Measurements from ENCODE around the gene WDFY4.

WDFY4 gene

DNA sequence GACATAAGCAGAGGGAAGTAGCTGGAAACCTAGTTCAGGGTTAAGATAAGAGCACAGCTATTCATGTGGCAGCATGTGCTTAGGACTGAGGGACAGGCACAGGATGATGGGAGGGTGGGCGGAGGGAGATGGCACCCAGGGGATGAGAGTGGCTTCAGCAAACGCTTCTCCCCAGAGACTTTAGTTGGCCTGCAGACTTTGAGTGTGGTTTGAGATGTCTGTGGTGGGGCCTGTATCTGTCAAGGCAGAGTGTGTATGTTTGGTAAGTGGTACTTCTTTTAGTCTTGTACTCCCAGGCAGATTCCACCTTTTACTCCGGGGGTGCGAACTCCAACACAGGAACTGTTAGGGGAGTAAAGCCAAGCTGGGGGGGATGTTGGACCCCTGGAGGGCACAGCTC is 88.9 kb downstream of the WDFY4 start:
- DNase-seq: no peak

DNA sequence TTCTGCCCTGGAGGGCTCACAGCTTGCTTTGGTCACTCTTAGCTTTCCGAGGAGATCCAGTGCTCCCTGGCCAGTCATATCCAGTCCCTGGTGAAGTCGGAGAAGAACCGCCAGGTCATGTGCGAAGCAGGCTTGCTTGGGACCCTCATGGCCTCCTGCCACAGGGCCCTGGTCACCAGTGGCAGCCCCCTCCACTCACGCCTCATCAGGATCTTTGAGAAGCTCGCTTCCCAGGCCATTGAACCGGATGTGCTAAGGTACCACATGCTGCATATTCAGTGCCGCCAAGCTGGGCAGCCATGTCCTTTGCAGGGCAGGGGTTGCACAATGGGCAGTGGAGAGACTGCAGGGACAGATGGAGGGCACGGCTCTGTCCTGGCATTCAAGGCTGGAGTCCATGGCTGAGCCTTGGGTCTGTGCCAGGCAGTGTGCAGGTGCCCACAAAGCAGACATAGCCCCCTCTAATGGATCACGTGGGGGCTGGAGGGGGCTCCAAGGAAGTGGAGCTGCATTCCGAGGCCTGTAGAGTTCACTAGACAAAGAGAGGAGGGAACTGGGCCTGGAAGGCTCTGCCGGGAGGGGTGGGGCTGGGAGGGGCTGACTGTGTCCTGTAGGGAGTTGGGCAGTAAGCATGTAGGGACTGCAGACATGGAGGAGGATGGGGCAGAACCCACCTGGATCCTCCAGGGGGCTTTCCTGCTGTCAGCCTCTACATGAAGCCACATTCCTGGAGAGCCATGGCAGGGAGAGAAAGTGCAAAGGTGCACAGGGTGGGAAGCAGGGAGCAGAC is 89.9 kb downstream of the WDFY4 start:
- DNase-seq: no peak

DNA sequence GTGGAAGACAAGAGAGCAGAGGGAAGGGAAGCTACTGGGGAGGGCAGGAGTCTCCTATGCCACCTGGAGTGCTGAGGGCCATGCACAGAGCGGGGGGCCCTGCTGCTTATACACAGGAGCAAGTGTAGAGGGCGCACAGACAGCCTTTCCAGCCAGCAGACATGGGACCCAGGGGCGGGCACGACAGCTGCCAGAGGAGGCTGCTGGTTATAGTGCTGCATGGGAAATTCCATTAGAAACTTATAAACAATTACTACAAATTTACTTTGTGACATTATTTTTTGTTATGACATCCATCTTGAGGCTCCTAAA is 90.5 kb downstream of the WDFY4 start:
- no peak for DNase-seq

DNA sequence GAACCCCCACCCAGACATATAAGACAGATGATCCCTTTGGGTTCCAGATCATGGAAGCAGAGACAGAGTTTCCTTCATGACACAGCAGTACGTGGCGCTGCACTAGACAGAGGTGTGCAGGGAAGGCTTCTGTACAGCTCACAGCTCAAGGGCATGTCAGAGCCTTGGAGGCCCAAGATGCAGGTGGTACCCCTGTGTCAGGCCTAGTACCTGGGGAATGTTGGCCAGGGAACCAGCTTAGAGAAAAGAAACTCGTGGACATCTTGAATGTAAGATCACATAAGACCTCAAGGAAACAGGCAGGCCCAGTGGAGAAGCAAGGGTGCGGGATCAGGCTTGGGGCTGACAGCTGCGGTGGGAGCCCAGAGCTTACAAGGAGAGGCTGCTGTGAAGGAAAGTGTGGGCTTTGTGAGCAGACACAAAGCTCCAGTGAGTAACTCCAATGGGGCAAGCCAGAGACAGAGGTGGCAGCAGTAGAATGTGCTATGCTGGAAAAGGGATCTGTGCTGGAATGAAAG is 91.4 kb downstream of the WDFY4 start:
- DNase-seq: no peak

DNA sequence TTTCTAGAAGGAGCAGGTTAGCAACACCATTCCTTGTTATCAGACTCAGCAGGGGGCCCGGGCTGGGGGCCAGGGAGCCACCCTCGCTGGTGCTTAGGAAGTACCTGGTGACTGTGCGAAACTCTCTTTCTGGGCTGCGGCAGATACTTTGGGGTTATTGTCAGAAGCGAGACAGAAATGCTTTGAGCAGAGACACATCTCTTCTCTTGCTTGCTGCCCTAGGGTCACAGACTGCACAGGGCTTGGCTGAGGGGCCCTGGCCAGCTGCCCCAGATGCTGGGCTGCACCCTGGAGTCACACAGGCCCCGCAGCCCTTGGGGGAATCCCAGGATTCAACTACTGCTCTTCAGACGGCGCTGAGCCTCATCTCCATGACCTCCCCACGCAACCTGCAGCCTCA is 91.9 kb downstream of the WDFY4 start:
- no peak for DNase-seq

DNA sequence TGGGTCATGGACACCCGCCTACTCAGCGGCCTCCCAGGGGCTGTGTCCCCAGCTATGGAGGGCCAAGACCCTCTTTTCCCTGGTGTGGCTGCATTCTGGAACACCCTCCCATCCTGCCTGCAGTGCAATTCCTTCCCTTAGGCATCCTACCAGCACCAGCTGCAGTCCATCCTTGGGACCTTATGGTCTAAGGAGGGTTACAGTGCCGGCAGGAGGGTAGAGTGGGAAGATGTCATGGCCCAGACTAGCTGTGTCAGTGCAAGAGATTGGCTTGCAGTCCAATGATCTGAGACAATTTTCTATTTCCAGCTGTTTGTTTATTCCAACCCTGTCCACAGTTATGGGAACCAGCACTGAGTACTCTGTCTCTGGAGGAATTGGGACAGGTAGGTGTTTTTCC is 92.4 kb downstream of the WDFY4 start:
- no peak for DNase-seq

DNA sequence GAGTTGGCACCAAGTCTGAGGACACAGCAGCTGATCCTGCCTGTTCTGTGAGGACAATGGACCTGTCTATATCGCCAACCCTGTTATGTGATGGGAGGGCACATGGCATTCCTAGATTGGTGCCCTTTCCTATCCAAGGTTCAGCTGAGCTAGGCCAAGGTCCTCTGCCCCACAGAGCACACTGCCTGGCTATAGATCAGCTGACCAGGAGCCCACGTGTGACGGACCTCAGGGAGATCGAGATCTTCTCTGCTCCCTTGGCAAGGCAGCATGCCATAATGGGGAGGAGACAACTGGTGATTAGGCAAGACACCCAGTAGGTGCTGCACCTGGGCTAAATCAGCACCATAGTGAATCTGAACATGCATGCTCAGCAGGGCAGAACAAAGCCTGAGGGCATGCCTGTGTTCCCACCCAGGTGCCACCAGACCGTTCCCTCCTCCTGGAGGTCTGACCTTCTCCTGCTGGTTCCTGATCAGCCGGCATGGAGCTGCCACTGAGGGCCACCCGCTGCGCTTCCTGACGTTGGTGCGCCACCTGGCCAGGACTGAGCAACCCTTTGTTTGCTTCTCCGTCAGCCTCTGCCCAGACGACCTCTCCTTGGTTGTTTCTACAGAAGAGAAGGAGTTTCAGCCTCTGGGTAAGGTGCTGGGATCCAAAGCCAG is 93.7 kb downstream of the WDFY4 start:
- DNase-seq: no peak

DNA sequence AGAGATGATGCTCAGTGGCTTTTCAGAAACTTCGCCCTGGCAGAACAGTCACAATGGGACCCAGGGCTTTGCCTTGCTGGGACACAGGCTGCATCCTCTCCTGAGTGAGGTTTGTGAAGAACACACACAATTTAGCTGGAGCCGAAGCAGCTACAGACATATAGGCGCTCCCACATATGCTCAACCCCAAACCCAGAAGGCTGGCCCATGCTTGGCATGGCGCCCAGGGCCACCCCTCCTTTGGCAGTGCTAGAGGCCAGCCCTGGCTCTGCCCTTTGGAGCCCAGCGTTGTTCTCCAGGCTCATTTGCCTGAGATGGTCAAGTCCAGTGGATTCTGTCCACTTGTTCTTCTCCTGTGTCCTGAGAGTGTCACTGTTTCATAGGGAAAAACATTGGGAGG is 94.4 kb downstream of the WDFY4 start:
- no peak for DNase-seq

DNA sequence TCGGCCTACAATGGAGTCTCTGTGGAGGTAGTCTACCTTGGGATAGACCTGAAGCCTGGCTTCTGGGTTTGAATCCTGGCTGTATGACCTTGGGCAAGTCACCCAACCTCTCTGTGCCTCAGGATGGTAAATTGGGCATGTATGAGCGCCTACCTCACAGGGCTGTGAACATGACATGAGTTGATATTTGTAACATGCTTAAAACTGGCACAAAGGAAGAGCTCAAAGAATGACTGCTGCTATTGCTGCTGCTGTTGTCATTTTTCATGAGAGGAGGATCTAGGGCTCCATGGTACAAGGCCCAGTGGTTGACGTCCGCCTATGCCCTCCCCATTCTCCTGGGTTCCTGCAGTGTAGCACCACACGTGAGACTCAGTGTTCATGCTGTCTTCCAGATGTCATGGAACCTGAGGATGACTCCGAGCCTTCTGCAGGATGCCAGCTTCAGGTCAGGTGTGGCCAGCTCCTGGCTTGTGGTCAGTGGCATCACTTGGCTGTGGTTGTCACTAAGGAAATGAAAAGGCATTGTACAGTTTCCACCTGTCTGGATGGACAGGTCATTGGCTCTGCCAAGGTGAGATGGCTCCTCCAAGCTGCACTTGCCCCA is 95.0 kb downstream of the WDFY4 start:
- no peak for DNase-seq

DNA sequence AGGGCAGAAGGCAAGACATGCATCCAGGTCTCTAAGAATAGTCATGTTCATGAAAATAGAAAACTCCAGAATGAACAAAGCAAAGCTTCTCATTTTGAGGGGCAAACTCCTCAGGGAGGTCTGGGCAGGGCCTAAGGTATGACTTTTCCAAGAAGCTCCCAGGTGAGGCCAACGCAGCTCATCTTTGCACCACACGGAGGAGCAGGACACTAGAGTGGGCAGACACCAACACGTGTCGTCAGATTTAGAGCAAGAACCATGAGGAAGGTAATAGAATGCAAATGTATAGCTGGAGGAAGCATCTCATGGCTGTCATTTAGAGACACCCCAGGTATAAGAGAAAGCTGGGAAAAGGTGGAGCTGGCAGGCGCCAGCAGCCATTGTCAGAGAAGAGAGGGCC is 95.7 kb downstream of the WDFY4 start:
- DNase-seq: no peak

DNA sequence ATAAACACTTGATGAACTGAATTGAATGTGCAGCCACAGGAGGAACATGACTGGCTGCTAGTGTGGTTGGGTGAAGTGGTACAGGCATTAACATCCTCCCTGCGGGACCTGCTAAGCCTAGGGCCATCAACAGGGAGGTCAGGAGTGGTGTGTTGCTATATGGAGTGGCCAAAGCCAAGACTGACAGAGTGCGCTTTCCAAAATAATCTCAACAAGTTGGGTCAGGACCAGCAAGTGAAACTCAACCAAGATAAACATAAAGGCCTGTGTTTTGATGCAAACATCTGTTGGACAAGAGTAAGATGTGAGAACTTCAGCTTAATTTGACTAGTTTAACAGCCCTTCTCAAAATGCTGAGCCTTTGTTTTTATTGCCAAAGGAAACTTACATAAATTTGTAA is 97.7 kb downstream of the WDFY4 start:
- DNase-seq: no peak

DNA sequence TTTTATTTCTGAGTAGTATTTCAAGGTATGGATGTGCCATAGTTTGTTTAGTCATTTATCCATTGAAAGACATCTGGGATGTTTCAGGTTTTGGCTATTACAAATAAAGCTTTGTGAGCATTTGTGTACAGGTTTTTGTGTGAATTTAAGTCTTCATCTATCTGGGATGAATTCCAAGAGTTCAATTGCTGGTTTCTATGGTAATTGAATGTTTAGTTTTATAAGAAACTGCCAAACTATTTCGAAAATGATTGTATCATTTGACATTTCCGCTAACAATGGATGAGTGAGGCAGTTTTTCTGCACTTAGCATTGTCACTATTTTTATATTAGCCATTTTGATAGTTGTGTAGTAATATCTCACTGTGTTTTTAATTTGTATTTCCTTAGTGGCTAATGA is 99.4 kb downstream of the WDFY4 start:
- DNase-seq: no peak

DNA sequence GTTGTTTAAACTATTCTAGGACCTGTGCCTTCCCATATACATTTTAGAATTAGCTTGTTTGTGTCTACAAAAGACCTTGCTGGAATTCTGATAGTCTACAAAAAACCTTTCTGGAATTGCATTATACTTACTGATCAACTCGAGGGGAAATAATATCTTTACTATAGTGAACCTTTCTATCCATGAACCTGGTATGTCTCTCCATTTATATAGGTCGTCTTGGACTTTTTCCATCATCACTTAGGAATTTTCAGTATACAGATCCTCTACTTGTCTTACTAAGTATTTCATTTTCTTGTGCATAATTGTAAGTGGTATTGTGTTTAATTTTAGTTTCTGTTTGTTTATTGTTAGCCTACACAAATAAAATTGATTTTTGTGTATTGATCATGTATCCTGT is 101.1 kb downstream of the WDFY4 start:
- no peak for DNase-seq

DNA sequence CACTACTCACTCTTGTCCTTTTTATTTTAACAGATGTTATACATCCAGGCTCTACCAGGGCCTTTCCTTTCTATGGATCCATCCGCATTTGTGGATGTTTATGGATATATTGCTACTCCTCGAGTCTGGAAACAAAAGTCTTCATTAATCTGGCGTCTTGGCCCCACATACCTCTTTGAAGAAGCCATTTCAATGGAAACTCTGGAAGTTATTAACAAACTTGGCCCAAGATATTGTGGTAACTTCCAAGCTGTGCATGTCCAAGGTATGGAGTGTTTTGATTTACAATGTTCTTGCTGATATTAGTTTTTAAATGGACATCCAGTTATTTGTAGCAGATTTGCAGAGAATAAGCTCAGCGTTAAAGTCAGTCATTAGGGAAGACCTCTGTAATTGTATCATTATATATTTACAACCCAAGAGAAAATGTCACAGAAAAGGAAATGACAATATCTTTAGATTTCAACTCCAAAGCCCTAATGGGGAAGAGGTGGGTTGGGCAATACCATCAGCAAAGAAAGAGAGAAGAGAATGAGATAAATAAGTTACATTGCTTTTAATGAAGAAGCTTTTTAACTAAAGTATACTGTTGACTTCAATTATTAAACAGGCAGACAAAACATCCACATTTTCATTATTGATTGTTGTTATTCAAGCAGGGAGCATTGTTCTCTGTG is 102.1 kb downstream of the WDFY4 start:
- no peak for DNase-seq

DNA sequence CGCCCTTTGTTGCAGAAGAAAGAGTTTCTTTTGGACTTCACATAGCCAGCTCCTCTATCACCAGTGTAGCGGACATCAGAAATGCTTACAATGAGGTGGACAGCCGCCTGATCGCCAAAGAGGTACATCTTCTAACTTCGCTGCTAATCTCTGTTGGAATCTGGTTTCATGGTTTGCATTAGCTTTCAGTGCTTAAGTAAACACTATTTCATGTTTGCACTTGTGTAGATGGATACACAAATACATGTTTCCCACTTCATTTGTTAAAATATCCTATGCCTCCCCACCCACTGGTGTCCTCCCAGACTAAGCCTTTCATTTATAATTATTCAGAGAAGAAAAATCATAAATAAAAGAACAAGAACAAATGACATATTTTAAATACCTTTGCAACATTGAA is 103.9 kb downstream of the WDFY4 start:
- DNase-seq: no peak

DNA sequence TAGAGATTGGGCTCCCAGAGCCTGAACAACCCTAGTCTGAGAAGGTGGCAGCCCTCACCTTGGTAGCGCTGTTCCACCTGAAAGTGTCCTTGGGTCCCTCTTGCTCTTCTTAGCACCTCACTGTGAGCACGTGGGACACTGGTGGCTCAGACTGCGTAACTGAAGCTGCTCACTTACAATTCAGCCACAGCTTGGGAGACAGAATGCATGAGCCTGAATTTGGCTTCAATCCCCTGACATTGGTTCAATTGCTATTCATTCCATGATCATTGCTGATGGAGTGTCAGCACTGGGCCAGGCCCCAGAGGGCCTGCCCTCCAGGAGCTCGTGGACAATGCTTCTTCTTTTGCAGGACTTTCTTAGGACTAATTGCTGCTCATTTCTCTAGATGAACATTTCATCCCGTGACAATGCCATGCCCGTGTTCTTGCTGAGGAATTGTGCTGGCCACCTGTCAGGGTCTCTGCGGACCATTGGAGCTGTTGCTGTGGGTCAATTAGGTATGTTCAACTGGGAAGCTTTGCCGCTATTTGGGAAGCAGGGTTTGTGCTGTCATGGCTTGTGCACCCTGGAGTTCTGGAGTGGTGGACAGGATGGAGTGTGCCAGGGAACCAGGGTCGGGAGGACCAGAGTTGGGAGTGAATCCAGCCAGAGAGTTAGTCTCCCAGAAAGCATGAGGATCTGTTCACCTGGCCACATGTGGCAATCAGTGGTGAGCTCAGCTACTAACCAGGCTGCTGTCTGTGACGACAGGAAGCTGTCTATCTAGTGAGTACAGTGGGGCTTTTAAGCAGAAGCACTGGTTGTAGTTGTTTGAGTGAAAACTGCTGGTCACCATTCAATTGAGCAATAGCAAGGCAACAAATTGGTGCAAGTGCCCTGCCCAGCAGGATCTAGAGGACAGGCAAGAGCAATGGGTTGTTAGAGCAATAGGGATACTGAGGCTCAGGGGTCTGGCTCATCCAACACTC is 105.1 kb downstream of the WDFY4 start:
- no peak for DNase-seq

DNA sequence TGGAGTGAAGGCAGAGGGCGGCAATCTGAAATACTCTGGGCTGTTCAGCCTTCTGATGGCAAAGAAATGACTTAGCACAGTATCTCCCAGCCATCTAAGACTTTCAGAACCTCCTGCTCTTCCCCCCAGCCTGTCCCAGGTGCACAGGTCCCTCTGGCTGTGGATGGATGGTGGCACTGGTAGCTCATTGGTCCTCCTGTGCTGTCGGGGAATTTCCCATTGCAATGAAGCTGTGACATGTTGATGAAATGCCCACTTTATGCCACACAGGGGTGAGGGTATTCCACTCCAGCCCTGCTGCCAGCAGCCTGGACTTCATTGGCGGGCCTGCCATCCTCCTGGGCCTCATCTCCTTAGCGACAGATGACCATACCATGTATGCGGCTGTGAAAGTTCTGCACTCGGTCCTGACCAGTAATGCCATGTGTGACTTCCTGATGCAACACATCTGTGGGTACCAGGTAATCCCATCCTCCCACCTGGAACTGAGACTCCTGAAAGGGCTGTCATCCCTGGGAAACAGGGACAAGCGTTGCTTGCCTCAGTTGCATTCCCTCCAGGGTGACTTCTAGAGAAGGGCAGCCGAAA is 105.9 kb downstream of the WDFY4 start:
- no peak for DNase-seq

DNA sequence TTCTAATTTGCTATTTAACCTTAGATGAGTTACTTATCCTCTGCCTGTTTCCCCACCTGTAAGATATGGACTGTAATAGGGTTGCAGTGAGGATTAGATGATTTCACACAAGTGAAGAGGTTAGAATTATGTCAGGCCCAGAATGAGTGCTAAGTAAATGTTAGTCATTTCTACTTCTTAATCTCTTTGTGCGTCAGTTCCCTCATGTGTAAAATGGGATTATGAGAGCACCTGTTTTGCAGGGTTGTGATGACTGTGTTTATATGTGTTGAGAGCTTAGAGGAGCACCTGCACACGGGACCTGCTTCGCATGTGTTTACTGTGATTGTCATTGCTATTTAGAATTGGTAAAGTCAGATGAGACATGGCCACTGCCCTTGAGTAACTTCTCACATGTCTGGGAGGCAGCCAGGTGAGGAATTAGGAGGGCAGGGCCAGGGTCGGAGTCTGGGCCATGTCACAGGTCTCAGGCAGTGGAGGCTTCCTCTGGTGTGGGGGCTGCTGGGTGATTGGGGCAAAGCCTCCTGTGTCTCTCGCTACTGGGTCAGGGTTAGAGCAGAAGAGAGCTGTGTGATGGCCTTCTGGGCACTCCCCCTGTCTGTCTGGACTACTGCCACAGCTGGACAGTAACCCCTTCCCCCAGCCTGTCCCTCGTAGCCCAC is 106.7 kb downstream of the WDFY4 start:
- DNase-seq: no peak

DNA sequence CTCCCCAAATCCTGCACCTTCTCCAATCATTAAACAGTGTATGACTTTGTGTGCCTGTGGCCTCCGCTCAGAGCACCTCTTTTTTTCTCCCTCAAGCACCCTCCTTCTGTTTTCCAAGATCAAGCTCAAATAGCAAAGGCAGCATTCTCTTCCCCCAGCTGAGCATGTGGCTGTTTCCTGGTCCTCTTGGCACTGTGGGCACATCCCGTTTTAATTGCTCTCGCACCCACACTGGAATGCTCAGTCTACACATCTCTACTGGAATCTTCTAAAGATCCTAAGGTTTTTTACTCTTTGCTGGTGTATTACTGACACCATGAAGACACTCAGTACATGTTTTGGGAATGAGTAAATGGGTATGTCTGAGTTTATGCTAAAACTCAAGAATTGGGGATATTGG is 107.4 kb downstream of the WDFY4 start:
- no peak for DNase-seq

DNA sequence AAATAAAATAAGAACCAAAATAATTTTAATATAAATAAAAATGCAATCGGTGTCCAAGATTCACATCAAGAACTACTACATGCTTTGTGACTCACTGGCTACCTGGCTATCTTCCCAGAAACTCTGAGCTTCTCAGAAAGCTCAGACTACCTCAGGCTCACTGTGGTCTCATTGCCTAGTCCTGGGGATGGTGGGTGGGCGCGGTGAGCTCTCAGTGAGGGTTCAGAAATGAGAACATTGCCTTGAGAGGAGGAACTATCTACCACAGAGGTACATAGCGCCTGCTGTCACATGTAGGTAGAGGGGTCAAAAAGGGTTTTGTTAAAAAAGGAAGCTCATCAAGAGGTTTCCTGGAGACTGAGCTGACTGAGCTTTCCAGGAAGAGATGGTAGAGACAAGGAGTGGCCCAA is 108.0 kb downstream of the WDFY4 start:
- no peak for DNase-seq

DNA sequence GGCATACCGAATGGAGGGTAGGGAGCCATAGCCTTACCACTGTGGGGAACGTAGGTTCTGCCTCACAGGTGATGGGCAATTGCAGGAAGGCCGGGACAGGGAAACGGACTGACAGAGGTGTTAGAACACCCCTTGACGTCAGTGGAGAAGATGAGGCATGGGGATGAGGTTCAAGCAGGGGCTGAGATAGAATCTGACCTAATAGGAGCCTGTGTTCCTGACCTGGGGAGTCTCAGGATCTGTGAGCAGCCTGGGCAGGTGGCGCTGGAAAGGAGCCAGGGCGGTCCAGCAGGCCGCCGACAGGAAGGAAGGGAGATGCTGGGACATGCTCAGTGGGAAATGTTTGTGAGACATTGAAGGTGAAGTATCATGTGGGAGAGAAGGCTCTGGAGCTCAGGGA is 109.4 kb downstream of the WDFY4 start:
- no peak for DNase-seq
